ENCODE measurements around the gene ACOXL.

The ACOXL gene

GRCh38 chr2:110873597-110874452 is 141.5 kb downstream of the ACOXL start:
- DNase-seq: no peak

DNA sequence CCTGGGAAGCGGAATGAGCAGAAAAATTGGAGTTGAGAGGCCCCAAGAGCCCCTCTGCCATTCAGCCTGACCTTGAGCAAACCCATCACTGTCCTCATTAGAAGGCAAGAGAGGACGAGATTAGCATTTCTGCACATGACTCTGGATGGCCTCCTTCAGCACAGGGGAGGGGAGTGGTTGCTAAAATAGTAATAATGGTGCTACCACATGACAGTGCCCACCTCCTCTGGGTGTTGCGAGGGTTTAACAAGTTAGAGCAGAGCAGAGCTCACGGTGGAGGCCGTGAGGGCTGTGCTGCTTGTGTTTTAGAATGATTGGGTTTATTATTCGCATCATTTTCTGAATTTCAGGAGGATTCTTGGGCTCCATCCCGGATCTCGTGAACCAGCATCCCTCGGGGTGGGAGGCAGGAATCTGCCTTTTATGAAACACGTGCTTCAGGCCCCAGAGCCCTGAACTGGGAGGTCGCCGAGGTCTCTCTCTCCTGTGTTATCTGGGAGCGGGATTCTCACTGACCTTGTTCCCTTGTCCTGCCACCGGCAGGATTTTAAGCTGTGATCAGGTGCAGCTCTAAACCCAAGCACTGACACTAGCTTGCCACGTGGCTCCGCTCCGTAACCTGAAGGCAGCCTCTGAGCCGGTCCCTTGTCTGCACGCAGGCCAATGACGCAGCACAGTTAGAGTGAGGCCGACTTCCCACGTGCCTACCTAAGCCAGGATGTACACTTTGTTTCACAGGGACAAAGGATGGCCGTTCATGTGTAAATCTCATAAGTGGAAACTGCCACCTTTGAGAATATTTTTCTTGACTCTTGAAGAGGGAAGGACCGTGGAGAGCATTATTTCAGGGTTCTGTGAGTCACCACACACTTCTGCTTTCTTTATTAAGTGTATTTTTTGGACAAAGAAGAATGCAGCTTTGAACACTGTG is 142.3 kb downstream of the ACOXL start:
- no peak for DNase-seq

- DNase-seq: no peak
These were observed 143.0 kb downstream of the ACOXL start for GRCh38 chr2:110875384-110875725.

GRCh38 chr2:110876167-110876999 is 144.0 kb downstream of the ACOXL start:
- DNase-seq: no peak

DNA sequence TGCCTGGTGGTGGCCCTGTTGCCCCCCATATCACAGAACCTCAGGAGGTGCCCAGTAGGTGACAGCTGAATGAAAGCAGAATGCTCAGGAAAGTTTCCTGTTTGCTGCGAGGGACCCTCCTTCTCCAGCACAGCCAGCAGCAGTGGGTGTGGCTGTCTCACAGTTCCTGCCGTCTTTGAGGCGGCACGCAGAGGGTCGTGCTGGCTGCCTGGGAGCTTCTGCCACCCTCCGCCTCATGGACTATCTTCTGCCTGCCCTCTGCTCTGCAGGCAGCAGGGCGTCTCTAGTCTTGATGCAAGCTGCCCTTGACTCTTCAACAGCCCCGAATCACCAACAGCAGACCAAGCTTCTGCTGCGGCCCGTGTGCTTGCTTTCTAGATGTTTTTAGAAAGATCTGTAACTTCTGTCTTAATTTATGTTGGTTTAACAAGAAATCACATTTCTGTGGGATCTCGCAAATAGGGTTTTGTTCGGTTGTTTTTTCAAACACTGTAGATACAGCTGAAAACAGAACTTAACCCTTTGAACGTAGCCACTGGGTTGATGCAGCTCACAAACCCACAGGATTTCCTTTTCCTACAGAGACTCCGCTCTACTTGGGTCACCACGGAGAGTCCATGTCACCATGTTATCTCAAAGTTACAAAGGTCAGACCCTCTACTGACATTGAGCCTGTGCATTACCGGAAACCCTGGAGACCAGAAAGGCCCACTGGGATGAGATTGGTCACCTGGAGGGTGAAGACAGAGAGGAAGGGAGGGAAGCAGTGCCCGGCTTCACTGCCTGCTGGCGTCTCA is 144.9 kb downstream of the ACOXL start:
- no peak for DNase-seq

DNA sequence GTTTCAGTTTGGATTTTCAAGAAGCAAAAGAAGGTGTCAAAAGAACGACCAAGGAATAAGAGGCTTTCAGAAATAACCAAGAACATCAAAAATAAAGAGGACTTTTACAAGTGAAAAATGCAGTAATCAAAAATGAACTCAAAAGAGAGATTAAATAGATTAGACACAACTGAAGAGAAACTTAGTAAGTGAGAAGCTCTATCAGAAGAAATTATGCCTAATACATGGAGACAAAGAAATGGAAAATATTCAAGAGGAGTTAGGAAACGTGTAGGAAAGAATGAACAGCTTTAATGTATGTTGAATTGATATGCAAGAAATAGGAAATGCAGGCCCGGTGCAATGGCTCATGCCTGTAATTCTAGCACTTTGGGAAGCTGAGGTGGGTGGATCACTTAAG is 145.8 kb downstream of the ACOXL start:
- DNase-seq: no peak

- DNase-seq: no peak
These were observed 149.5 kb downstream of the ACOXL start for GRCh38 chr2:110881908-110882307.

DNA sequence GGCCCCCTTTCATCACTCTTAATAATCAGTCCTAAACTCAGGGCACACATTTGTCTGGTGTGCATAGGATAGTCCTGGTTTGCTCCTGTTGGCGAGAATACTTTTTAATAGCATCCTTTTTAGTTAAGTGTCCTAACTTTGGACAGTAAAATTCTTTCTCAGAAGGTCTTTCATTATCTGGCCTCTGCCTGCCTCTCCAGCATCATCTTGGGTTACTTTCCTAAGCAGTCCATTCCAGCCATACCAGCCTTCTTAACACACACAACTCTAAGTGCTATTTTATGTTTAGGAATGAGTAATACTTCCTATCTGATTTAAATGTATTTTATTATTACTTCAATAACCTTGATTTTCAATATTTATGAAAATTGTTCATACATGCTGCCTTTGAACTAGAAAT is 151.0 kb downstream of the ACOXL start:
- no peak for DNase-seq

DNA sequence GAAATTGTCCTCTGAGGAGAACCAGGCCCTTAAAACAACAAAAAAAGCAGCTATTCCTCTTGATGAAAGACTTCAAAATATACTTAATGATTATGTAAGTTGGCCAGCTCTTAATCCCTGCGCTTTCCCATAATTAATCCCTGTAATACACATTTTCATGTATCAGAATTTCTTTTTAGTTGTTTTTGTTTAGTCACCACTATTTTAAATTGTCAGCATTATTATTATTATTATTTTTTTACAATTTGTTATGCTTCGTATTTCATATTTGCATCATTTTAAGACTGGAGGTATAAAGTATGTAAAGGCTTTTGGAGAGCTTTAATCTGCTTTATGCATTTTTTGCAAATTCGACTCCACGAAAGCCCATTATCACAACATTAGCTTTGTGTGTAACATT is 152.9 kb downstream of the ACOXL start:
- no peak for DNase-seq

DNA sequence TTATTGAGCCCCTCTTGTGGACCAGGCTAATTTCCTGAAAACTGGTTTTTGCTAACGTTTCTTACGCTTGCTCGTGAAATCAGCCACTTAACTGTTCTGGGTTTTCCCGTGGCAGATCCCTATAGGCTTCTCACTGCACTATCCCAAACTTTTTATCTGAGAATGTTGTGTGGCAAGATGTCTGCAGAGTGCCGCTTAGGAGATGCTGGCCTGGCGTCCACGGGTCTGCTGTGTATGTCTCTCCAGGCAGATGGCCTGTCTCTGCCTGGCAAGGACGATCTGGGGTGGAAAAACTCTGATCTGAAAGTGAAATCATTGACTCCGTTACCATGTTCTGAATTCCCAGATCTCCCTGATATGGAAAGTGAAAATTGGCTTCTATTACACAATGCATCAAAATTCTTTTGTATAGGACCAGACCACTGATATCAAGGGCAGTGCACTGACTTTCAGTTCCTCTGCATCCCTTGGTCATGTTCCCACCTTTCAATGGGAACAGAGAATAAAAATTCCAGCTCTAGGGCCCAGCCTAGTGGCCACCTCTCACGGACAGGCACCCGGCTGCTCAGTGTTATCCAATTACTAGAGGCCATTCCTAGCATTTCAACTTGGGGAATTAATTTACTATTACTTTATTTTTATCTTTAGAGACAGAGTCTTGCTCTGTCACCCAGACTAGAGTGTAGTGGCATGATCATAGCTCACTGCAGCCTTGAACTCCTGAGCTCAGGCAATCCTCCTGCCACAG is 154.6 kb downstream of the ACOXL start:
- no peak for DNase-seq

- DNase-seq: no peak
These were observed 156.0 kb downstream of the ACOXL start for GRCh38 chr2:110888411-110888810.

DNA sequence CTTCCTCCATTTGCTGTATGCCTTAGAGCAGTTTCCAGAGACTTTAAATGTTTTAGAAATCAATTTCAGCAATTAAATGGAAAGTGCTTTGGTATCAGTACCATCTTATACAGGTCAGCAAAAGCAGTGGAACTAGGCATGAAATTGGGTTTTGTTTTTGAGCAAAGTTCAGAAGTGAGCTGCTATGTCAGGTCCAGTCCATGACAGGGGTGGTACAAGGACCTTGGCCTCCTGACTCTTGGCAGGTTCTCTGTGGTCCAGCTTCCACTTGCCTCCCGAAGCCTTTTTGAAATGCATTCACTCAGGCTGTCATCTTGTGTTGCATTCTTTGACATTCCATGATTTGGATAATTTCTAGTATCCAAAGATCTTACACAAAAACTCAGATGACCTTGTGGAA is 159.3 kb downstream of the ACOXL start:
- no peak for DNase-seq

- no peak for DNase-seq
These were observed 163.9 kb downstream of the ACOXL start for GRCh38 chr2:110896226-110896625.

DNA sequence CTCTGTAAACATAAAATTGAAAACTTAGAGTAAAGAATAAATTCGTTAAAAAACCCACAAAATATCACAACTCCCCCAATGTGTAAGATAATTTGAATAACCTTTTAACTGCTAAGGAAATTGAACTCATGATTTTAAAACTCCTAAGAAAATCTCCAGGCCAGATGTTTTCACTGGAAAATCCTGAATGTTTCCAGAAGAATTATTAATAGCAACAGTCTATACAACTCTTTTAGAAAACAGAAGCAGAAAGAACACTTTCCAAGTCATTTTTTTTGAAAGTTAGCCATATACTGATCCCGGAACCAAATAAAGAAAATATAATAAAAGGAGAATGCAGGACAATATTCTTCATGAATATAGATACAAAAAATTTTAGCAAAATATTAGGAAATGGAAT is 165.6 kb downstream of the ACOXL start:
- DNase-seq: no peak

- DNase-seq: no peak
These were observed 167.8 kb downstream of the ACOXL start for GRCh38 chr2:110900191-110900590.

- peak in 12 of 51 donors; percentile 1 to 30 (median 10) for DNase-seq
These were observed 171.2 kb downstream of the ACOXL start for GRCh38 chr2:110903548-110903947.

- no peak for DNase-seq
These were observed 171.9 kb downstream of the ACOXL start for GRCh38 chr2:110904116-110904778.

GRCh38 chr2:110904779-110905148 is 172.4 kb downstream of the ACOXL start:
- no peak for DNase-seq

- no peak for DNase-seq
These were observed 172.8 kb downstream of the ACOXL start for GRCh38 chr2:110905217-110905616.
